SHP77 treated with DMSO at 0.1 percent for 48 hours (cell line): Measurements from ENCODE around the gene UBE2J1.

Source experiments
- DNase-seq: peaks from one replicate; lab custom pipeline; 2025; lab: John Stamatoyannopoulos, UW

UBE2J1 gene

DNA sequence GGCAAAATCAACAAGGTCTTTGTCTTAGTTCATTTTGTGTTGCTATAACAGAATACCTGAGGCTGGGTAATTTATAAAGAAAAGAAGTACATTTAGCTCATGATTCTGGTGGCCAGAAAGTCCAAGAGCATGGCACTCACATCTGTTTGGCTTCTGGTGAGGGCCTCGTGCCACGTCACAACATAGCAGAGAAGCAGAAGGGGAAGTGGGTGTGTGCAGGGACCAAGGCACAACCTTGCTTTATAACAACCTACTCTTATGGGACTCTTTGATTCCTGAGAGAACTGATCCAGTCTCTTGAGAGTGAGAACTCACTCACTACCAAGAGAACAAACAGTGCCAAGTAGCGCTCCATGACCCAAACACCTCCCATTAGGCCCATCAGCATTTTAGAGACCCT is 62.8 kb downstream of the UBE2J1 start:
- no peak for DNase-seq

DNA sequence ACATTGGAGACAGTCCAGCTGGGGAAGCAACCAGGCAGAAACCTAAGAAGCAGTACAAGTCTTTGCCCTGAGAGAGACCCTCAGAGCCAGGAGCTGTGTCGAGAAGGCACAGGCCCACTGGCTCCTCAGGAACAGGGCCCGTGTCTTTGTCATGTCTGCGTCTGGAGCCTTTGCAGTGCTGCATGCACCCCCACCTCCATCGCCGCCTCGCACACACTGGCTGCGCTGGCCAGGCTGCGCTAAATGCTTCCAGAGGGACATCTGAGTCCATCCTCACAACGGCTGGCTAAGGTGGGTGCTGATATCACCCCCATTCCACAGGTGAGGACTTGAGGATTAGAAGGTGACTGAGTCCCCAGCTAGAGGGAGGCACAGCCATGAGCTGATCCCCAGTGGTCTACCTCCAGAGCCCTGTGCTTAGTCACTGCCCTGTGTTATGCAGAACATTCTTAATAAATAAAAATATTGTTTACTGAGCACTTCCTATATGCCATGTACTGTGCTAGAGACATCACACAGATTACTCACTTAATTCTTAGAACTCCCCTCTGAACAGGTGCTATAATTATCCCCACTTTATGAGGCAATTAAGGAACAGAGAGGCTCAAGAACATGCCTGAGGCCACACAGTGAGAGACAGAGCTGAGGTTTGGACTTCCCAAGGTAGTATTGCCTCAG is 65.0 kb downstream of the UBE2J1 start:
- DNase-seq = no peak

DNA sequence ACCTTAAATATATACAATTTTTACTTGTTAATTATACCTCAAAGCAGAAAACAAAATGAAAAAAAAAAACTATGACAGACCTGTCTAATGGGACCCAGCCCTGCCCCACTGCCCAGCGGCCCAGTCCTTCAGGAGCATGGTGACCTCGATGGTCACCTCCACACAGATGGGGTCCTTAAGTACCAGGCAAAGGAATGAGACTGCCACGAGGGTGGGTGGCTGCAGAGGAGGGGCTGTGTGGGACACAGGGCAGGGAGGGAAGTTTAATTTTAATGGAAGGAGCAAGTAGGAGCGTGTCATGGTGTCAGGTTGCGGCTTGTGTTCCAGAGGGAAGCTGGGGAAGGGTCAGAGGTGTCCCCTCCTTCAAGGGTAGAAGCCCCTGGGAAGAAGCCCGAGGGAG is 66.0 kb downstream of the UBE2J1 start:
- no peak for DNase-seq

DNA sequence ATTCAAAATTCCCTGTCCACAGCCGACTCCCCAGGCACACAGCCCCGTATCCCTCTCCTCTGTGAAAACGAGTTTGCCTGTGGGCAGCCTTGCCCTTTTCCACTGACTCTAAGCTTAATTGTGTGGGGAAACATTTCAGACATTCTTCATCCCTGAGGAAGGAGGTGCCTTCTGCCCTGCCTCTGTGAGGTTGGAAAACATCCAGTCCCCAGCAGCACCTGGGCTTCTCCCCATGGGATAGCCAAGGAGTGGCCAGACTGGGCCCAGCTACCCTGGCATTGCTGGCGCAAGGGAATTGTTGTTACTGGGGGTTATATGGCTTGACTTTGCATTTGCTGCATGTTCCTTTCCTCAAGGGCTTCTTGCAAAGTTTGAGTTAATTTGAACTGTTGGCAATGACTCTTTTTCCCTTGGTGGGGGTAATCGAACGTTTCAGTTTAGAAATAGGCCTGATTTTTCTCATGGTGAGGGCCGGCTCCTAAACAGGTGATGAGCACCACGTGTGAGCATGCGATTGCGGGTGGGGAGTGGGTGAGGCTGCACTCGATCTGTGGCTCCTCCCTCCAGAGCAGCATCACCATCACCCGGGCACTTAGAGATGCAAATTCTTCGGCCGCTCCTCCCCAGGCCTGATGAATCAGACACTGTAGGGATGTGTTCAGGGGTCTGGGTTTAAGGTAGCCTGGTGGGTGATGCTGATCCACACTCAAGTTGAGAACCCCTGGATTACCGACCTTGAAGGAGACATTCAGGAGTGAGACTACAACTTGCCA is 67.4 kb downstream of the UBE2J1 start:
- DNase-seq = no peak

DNA sequence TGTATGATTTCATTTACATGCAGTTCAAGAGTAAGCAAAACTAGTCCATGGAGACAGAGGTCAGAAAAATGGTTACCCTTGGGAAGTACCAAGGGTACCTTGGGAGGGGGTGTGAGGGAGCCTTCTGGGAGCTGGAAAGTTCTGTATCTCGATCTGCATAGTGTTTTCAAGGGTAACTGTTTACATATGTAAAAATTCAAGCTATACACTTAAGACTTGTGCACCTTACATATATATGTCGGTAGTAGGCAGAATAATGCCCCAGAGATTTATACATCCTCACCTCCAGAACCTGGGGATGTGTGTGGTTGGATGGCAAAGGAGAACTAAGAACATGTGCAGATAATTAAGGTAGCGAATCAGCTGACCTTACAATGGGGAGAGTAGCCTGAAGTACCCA is 68.4 kb downstream of the UBE2J1 start:
- no peak for DNase-seq

DNA sequence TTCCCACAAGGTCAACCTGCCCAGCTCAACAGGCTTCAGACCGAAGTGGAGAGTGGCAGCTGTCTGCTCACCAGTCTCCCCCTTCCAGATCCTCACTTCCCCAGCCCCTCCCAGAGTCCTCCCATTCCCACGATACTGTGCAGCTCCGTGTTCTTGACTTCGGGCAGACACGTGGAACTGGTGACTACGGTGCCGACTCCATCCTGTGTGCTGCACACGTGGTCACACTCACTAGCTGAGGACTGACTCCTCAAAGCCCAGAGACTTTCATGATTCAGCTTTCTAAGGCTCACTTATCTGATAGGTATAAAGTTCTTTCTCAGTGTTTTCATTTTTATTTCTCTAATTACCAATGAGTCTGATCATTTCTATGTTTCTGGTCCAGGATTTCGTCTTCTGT is 69.8 kb downstream of the UBE2J1 start:
- no peak for DNase-seq

DNA sequence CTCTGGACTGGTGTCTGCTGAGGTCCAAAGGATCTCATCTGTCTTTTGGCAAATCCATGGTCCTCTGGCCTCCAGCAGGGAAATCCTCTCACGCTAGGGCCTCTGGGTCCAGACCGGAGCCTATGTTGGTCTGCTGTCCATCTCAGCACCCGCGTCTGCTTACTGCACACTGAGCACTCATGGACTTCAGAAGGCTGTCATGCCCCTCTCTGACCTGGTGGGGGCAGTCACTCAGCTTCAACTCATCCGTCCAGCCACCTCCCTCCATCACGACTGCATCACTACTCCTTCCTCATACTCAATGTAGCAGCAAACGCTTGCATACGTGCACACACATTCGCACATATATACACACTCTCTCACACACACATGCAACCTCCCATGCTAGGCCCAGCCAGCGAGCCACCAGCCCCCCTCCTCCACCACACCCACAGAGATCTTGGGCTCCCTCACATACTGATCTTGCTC is 70.7 kb downstream of the UBE2J1 start:
- DNase-seq = peak; percentile 6

DNA sequence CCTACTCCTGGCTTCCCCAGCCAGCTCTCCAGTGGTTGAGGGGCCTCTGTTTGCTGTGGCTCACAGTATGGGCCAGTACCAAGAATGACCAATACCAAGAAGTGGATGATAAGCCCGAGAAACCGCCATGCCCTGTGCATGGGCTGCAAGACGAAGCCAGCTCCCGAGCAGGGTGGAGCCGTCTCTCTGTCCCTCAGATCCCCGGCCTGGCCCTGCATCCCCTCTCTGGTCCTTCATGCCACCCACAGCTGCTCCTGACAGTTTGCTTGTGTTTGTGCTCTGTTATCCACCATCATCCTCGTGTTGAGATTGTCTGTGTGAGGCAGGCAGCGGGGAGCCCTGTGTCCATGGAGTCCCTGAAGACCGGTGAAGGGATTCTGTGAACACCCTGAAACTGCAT is 73.6 kb downstream of the UBE2J1 start:
- no peak for DNase-seq
